IgD-negative memory B cell (primary cell): Measurements from ENCODE around the gene MTHFD1L. TPM values are rescaled to one million over a fixed set of nuclear protein-coding genes. Genes with fewer than 3 reads are reported as not detected.

Experiments
- H3K27ac Mint-ChIP-seq, 3 donors: one replicate each; pipeline ENCODE4 v1.8.0; 2020 to 2022; ENCODE audit warnings: mild to moderate bottlenecking in 3 of 3, mixed read lengths in 3 of 3, moderate library complexity in 1 of 3
- H3K27me3 Mint-ChIP-seq: one replicate; pipeline ENCODE4 v1.8.0; 2021; ENCODE audit warnings: mixed read lengths
- H3K36me3 Mint-ChIP-seq: one replicate; pipeline ENCODE4 v1.8.0; 2020; ENCODE audit warnings: mild to moderate bottlenecking, mixed read lengths
- H3K4me1 Mint-ChIP-seq, 3 donors: one replicate each; pipeline ENCODE4 v1.8.0; 2020 to 2022; ENCODE audit warnings: mixed read lengths in 3 of 3, mild to moderate bottlenecking in 1 of 3
- H3K4me3 Mint-ChIP-seq, 4 donors: one replicate each; pipeline ENCODE4 v1.8.0; 2020 to 2022; ENCODE audit warnings: mild to moderate bottlenecking in 4 of 4, mixed read lengths in 4 of 4, moderate library complexity in 3 of 4
- H3K9me3 Mint-ChIP-seq, 3 donors: one replicate each; pipeline ENCODE4 v1.8.0; 2020 to 2021; ENCODE audit warnings: mixed read lengths in 3 of 3, mild to moderate bottlenecking in 1 of 3
- polyA plus RNA-seq: library from polyadenylated mRNA; unstranded; fragments of 300-500 nt; fragmentation: Illumina TruSeq; gene quantifications from one replicate; pipeline ENCODE4 v1.2.3, GENCODE V29; 2021

Gene MTHFD1L
- polyA plus RNA-seq, 1 donor from 2014 or later, result 1.9 TPM

GRCh38 chr6:150993253-150993652 lies 127.8 kb downstream of the MTHFD1L start:
- Mint-ChIP-seq H3K4me1 (no peaks in the 10 kb centered on the region), H3K4me3 (no peak overlapping the region)

DNA sequence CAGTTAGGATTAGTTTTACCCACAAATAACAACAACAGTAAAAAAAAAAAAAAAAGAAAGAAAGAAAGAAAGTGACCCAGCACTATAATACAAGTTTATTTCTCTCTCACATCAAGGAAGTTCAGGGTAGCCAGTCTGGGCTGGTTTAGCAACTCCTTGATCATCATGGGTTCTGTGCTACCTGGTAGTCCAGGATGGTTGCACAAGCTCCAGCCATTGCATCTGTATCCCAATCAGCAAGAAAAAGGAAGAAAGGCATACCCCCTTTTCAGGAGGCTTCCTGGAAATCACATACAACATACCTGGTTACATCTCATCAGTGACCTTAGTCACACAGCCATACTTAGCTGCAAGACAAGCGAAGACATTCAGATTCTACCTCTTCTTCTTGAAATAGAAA lies 128.5 kb downstream of the MTHFD1L start:
- H3K4me1 Mint-ChIP-seq, result no peaks in the 10 kb centered on the region
- no peak overlapping the region for H3K27ac Mint-ChIP-seq
- H3K27me3 Mint-ChIP-seq, result no peaks in the 10 kb centered on the region
- H3K9me3 Mint-ChIP-seq, result peaks cover 0 to 7% (median 1%) of the 10 kb centered on the region in 3 donors
- no peak overlapping the region for H3K4me3 Mint-ChIP-seq
- peaks cover 11% of the 10 kb centered on the region for H3K36me3 Mint-ChIP-seq

More at GRCh38 chr6:150993253-150993652, 127.8 kb downstream of the MTHFD1L start:
- peak overlapping the region in 1 of 3 donors; percentile 7 for H3K27ac Mint-ChIP-seq
- no peaks in the 10 kb centered on the region for H3K27me3 Mint-ChIP-seq
- peaks cover 11% of the 10 kb centered on the region for H3K36me3 Mint-ChIP-seq
- peaks cover 0 to 7% (median 1%) of the 10 kb centered on the region in 3 donors for H3K9me3 Mint-ChIP-seq

DNA sequence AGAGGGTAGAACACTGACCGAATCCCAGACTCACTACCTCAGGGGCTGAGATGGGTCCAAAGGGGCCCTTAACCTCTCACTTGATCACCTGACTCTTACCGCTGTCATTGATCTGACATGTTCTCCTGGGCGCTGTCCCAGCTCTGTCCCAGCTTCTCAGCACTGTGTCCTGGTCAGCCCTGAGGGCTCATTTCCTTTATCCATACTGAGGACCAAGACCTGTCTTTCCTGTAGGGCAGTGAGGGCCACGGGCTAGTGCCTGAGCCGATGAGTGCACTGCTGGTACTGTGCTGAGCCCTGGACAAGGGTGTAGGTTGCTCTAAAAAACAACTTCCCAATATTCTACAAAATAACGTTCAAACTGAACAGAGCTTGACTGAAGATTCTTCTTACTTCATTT lies 131.5 kb downstream of the MTHFD1L start:
- Mint-ChIP-seq H3K36me3 (peaks cover 11% of the 10 kb centered on the region), H3K27ac (no peak overlapping the region), H3K27me3 (no peaks in the 10 kb centered on the region), H3K9me3 (peaks cover 0 to 7% (median 1%) of the 10 kb centered on the region in 3 donors), H3K4me1 (peaks cover 0 to 11% (median 9%) of the 10 kb centered on the region in 3 donors), H3K4me3 (no peak overlapping the region)

DNA sequence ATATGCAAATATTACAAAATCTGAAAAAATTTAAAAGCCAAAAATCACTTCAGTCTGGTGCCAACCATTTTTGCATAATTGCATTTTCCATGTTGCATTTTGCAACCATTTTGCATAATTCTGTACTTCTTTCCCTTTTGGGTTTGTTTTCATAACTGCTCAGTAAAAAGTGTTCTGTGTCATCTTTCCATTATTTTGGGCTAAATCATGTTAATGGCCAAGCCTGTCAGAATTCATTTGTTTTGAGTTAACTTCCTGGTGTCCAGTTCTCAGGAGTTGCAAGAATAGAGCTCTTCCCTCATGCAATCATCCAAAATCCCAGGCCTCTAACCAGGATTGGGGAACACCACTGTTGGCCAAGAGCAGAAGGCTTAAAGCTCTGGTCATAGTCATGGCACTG lies 133.6 kb downstream of the MTHFD1L start:
- peaks cover 6% of the 10 kb centered on the region for H3K36me3 Mint-ChIP-seq
- H3K27me3 Mint-ChIP-seq, result no peaks in the 10 kb centered on the region
- no peak overlapping the region for H3K4me3 Mint-ChIP-seq
- peaks cover 0 to 3% (median 0%) of the 10 kb centered on the region in 3 donors for H3K9me3 Mint-ChIP-seq
- no peak overlapping the region for H3K27ac Mint-ChIP-seq
- H3K4me1 Mint-ChIP-seq, result peaks cover 0 to 11% (median 9%) of the 10 kb centered on the region in 3 donors

GRCh38 chr6:150999576-150999975 lies 134.1 kb downstream of the MTHFD1L start:
- Mint-ChIP-seq H3K4me3 (no peak overlapping the region), H3K27me3 (no peaks in the 10 kb centered on the region), H3K4me1 (peaks cover 0 to 11% (median 9%) of the 10 kb centered on the region in 3 donors), H3K9me3 (no peaks in the 10 kb centered on the region), H3K27ac (no peak overlapping the region), H3K36me3 (peaks cover 3% of the 10 kb centered on the region)

DNA sequence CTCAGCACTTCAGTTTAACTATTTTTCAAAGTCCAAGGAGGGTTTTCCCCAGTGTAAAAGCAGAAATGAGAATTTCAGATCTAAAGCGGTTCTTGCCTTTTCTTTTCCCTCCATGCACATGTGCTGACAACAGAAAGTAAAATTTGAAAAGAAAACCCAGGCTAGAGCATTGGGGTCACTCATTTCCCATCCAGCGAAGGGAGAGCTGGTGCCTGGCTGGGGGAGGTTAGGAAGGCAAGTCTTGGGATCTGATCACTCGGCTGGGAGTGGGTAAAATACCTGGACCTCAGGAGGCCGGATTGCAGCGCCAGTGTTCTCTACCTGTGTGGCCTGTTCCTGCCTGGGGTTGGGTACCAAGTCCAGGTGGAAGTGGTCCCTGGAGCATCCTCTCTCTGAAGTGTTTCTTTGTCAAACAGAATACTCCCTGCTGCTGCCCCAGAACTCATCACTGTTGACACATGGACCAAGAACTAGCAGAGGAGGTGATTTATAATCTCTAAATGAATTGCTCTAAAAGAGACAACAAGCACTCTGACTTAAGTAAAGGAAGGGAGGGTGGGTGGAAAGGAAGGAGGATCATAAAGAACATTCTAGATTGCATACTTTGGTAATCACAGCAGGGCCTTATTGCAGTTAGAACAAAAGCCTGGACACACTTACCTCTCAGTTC lies 136.0 kb downstream of the MTHFD1L start:
- H3K27ac Mint-ChIP-seq, result no peak overlapping the region
- no peaks in the 10 kb centered on the region for H3K27me3 Mint-ChIP-seq
- H3K4me1 Mint-ChIP-seq, result peaks cover 0 to 11% (median 9%) of the 10 kb centered on the region in 3 donors
- H3K9me3 Mint-ChIP-seq, result no peaks in the 10 kb centered on the region
- H3K4me3 Mint-ChIP-seq, result no peak overlapping the region
- H3K36me3 Mint-ChIP-seq, result no peaks in the 10 kb centered on the region

DNA sequence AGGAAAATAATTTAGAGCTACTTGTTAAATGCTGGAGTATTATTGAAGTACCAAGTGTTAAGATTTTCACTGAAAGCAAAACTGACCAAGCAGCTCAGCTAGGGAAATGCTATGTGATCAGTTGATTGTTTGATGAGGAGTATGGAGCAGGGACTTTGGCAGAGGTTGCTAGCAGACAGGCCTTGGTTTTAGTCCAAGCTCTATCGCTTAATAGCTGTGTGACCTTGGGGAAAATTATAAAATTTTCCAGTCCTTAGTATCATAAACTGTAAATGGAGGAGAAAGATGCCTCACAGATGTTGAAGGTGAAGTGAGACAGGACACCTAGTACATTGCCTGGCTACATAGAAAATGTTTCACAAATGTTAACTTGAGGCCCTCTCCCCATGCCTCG lies 136.6 kb downstream of the MTHFD1L start:
- no peaks in the 10 kb centered on the region for H3K36me3 Mint-ChIP-seq
- no peaks in the 10 kb centered on the region for H3K9me3 Mint-ChIP-seq
- H3K4me3 Mint-ChIP-seq, result no peak overlapping the region
- no peaks in the 10 kb centered on the region for H3K27me3 Mint-ChIP-seq
- H3K27ac Mint-ChIP-seq, result no peak overlapping the region
- peaks cover 0 to 11% (median 9%) of the 10 kb centered on the region in 3 donors for H3K4me1 Mint-ChIP-seq

GRCh38 chr6:151002491-151002935 lies 137.0 kb downstream of the MTHFD1L start:
- no peaks in the 10 kb centered on the region for H3K27me3 Mint-ChIP-seq
- H3K27ac Mint-ChIP-seq, result no peak overlapping the region
- no peaks in the 10 kb centered on the region for H3K9me3 Mint-ChIP-seq
- no peaks in the 10 kb centered on the region for H3K36me3 Mint-ChIP-seq
- H3K4me3 Mint-ChIP-seq, result no peak overlapping the region
- H3K4me1 Mint-ChIP-seq, result peaks cover 0 to 11% (median 9%) of the 10 kb centered on the region in 3 donors

DNA sequence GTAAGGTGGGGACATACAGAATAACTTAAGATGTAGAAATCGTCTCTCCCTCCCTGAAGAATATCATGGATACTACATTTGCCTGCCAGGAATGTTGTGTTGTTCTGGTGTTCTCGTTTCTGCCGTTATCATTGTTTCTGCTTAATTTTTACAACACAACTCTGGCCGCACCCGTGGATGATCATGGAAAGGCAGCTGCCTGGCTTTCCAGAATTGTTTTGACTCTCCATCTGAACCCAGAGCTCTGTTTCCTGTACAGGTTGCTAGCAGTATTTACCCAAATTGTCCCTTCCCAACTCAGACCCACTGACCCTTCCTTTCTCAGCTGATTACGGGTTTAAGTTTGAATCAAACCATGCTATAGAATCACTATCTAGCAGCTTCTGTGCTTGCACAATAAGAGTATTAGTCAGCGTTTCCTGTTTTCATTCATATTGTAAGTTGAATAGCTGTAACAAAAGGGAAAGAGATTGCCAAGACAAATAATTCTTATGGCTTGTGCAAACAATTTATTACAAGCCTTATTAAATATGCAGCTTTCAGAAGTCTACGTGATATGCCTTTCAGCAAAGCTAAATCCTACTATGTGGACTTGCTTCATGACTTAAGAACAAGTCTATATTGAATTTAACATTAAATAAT lies 139.0 kb downstream of the MTHFD1L start:
- no peak overlapping the region for H3K27ac Mint-ChIP-seq
- no peaks in the 10 kb centered on the region for H3K36me3 Mint-ChIP-seq
- peaks cover 0 to 9% (median 9%) of the 10 kb centered on the region in 3 donors for H3K4me1 Mint-ChIP-seq
- no peaks in the 10 kb centered on the region for H3K27me3 Mint-ChIP-seq
- H3K9me3 Mint-ChIP-seq, result no peaks in the 10 kb centered on the region
- no peak overlapping the region for H3K4me3 Mint-ChIP-seq

DNA sequence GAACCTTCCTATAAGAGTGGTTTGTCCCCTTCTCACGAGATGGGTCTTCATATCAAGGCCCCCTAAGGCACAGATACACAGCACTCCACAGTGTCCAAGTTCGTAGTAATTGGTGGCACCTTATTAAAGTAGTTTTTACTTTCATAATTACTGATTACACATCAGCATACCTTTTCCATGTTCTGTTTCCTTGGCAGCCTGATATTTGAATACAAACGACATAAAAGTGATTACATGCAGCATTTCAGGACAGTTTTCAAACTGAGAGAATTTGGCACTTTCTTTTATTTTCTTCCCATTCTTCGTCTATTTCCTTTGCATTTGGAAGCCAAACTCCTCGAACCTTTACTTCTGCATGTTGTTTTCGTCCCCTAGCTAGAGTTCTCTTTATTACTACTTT lies 139.7 kb downstream of the MTHFD1L start:
- Mint-ChIP-seq H3K4me3 (no peak overlapping the region), H3K4me1 (peaks cover 0 to 9% (median 9%) of the 10 kb centered on the region in 3 donors), H3K27ac (no peak overlapping the region), H3K27me3 (no peaks in the 10 kb centered on the region), H3K36me3 (no peaks in the 10 kb centered on the region), H3K9me3 (no peaks in the 10 kb centered on the region)

DNA sequence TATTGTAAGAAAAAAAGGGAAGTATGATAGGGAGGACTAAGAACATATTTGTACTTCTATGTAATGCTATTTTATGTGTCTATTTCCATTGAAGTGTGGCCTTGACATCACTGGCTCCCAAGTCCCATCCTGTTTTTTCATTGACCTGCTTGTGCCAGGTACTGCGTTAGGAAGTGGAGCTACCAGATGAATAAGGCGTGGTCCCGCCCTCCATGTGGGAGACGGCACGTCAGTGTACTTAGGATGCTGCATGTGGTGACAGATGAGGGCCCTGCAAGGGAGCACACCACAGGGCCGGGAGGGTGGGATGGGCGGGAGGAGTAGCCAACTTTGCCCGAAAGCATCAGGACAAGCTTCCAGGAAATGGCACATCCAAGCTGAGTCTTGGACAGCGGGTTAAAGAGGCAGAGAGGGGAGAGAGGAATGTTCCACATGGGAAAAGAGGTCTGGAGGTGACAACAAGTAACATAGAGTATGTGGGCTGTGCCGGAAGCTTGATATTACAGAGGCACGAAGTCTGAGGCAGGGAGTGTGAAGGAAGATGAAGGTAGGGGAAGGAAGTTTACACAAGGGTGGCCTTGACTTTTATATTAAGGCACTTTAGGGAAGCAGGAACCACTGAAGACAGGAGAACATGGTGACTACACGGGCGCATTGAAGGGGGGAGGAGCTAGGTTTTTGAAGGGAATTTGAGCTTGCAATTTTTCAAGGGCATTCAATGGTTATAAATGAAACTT lies 140.6 kb downstream of the MTHFD1L start:
- Mint-ChIP-seq H3K27ac (no peak overlapping the region), H3K4me3 (no peak overlapping the region), H3K36me3 (no peaks in the 10 kb centered on the region), H3K4me1 (peaks cover 0 to 9% (median 5%) of the 10 kb centered on the region in 3 donors), H3K9me3 (no peaks in the 10 kb centered on the region), H3K27me3 (no peaks in the 10 kb centered on the region)

GRCh38 chr6:151007076-151007475 lies 141.6 kb downstream of the MTHFD1L start:
- no peak overlapping the region for H3K27ac Mint-ChIP-seq
- H3K4me3 Mint-ChIP-seq, result peak overlapping the region in 1 of 4 donors; percentile 65
- no peaks in the 10 kb centered on the region for H3K9me3 Mint-ChIP-seq
- H3K4me1 Mint-ChIP-seq, result no peaks in the 10 kb centered on the region
- H3K36me3 Mint-ChIP-seq, result no peaks in the 10 kb centered on the region
- no peaks in the 10 kb centered on the region for H3K27me3 Mint-ChIP-seq

- Mint-ChIP-seq H3K27ac (no peak overlapping the region), H3K9me3 (no peaks in the 10 kb centered on the region), H3K27me3 (no peaks in the 10 kb centered on the region), H3K36me3 (no peaks in the 10 kb centered on the region), H3K4me3 (no peak overlapping the region), H3K4me1 (no peaks in the 10 kb centered on the region)
Measured at GRCh38 chr6:151007922-151008321, 142.4 kb downstream of the MTHFD1L start.

GRCh38 chr6:151008425-151008824 lies 142.9 kb downstream of the MTHFD1L start:
- Mint-ChIP-seq H3K4me1 (no peaks in the 10 kb centered on the region), H3K4me3 (no peak overlapping the region), H3K36me3 (no peaks in the 10 kb centered on the region), H3K9me3 (no peaks in the 10 kb centered on the region), H3K27me3 (no peaks in the 10 kb centered on the region), H3K27ac (no peak overlapping the region)

- no peaks in the 10 kb centered on the region for H3K27me3 Mint-ChIP-seq
- no peaks in the 10 kb centered on the region for H3K9me3 Mint-ChIP-seq
- H3K36me3 Mint-ChIP-seq, result no peaks in the 10 kb centered on the region
- peaks cover 2 to 4% (median 4%) of the 10 kb centered on the region in 3 donors for H3K4me1 Mint-ChIP-seq
- no peak overlapping the region for H3K4me3 Mint-ChIP-seq
- H3K27ac Mint-ChIP-seq, result no peak overlapping the region
Measured at GRCh38 chr6:151009576-151009975, 144.1 kb downstream of the MTHFD1L start.
